ENCODE measurements around the gene ZG16B.

GRCh38 chr16:2791174-2791573, 38.9 kb upstream of the ZG16B start:
- no peak for TF ChIP-seq MAX (IDR thresholded peaks at IDR 0.05)
- TF ChIP-seq EZH2 (IDR thresholded peaks at IDR 0.05; ENCODE audit: low read depth, low read length, severe bottlenecking) = no peak
- TF ChIP-seq EP300 (IDR thresholded peaks at IDR 0.05; ENCODE audit: borderline replicate concordance in 1 of 2, low read depth in 2 of 2, low read length in 2 of 2) = no peak
- TF ChIP-seq KDM1A (IDR thresholded peaks at IDR 0.05; ENCODE audit: borderline replicate concordance, low read length) = no peak
- TF ChIP-seq NRF1 (IDR thresholded peaks at IDR 0.05; ENCODE audit: low read depth, low read length) = no peak
- no peak for TF ChIP-seq NANOG (IDR thresholded peaks at IDR 0.05; ENCODE audit: insufficient read depth, low read depth, low read length, poor library complexity, severe bottlenecking)
- no peak for TF ChIP-seq ASH2L (IDR thresholded peaks at IDR 0.05; ENCODE audit: low read length)
- no peak for TF ChIP-seq TEAD4 (IDR thresholded peaks at IDR 0.05; ENCODE audit: low read depth, low read length)
- no peak for TF ChIP-seq CTCF (IDR thresholded peaks at IDR 0.05; ENCODE audit: control extremely low read depth in 1 of 3, insufficient read depth in 1 of 3, low read depth in 1 of 3, low read length in 3 of 3)
- no peak for TF ChIP-seq POLR2AphosphoS5 (IDR thresholded peaks at IDR 0.05; ENCODE audit: low read depth, low read length)
- no peak for TF ChIP-seq SUZ12 (IDR thresholded peaks at IDR 0.05; ENCODE audit: low read length)
- TF ChIP-seq RAD21 (IDR thresholded peaks at IDR 0.05 in 1 of 2, conservative IDR thresholded peaks at IDR 0.05 in 1 of 2; ENCODE audit: low read depth in 2 of 2, low read length in 2 of 2) = no peak
- TF ChIP-seq SP1 (IDR thresholded peaks at IDR 0.05; ENCODE audit: low read depth, low read length) = no peak
- TF ChIP-seq ZNF274 (IDR thresholded peaks at IDR 0.05; ENCODE audit: borderline replicate concordance, extremely low read depth, low read length) = no peak

All from H1 (cell line).